Peyer's patch (tissue), 4 donors: ENCODE results near the gene SLC7A14. TPM values are rescaled to one million over a fixed set of nuclear protein-coding genes. Genes with fewer than 3 reads are reported as not detected.
A peak's percentile ranks its signal among the peaks of the same experiment; 100 is the strongest.

ENCODE experiments used
- DNase-seq, 3 donors: peaks; one replicate each; pipeline ENCODE4 v3.0.0-alpha.2; 2017 to 2019
- H3K27ac ChIP-seq, 4 donors: fragments of 200-600 bp; sonication (generic); one replicate each; pipeline ENCODE4 v1.5.1; 2016 to 2019
- H3K27me3 ChIP-seq, 2 donors: fragments of 200-600 bp; sonication (generic); one replicate each; pipeline ENCODE4 v1.5.1; 2019
- H3K36me3 ChIP-seq, 3 donors: fragments of 200-600 bp; sonication (generic); one replicate each; pipeline ENCODE4 v1.5.1; 2016 to 2019
- H3K4me1 ChIP-seq, 4 donors: fragments of 200-600 bp; sonication (generic); one replicate each; pipeline ENCODE4 v1.5.1; 2016 to 2019
- H3K4me3 ChIP-seq, 4 donors: fragments of 200-600 bp; sonication (generic); 1 replicate in 3 of 4; 2 replicates in 1 of 4; pipeline ENCODE4 v1.5.1; 2016 to 2019; ENCODE audit warnings: mild to moderate bottlenecking in 1 of 4
- H3K9me3 ChIP-seq, 4 donors: fragments of 200-600 bp; sonication (generic); one replicate each; pipeline ENCODE4 v1.5.1; 2016 to 2019; ENCODE audit warnings: mild to moderate bottlenecking in 1 of 4
- POLR2A ChIP-seq, 2 donors: fragments of 450-650 bp; IDR thresholded peaks; one replicate each; pipeline ENCODE4 v1.5.1; 2017; ENCODE audit warnings: antibody characterized with exemption in 2 of 2, mild to moderate bottlenecking in 2 of 2, moderate library complexity in 2 of 2
- total RNA-seq, 4 donors: library from RNA; depleted of rRNA; stranded (reverse); fragments of >200 nt; gene quantifications; one replicate each; pipeline ENCODE4 v1.1.0, GENCODE V29; 2016
- TF ChIP-seq, protein P1 (sequence below), 6 experiments: fragments of 450-650 bp in 4 of 6; fragments of 200-600 bp in 2 of 6; sonication (generic) in 1 of 6; IDR thresholded peaks; one replicate each; pipeline ENCODE4 v1.5.1; 2017 to 2019; ENCODE audit warnings: antibody characterized with exemption in 6 of 6, mild to moderate bottlenecking in 3 of 6, moderate library complexity in 1 of 6

The SLC7A14 gene
- total RNA-seq, 4 donors from 2014 or later, result 0.18 to 0.40 (median 0.38) TPM; not detected in 1

DNA sequence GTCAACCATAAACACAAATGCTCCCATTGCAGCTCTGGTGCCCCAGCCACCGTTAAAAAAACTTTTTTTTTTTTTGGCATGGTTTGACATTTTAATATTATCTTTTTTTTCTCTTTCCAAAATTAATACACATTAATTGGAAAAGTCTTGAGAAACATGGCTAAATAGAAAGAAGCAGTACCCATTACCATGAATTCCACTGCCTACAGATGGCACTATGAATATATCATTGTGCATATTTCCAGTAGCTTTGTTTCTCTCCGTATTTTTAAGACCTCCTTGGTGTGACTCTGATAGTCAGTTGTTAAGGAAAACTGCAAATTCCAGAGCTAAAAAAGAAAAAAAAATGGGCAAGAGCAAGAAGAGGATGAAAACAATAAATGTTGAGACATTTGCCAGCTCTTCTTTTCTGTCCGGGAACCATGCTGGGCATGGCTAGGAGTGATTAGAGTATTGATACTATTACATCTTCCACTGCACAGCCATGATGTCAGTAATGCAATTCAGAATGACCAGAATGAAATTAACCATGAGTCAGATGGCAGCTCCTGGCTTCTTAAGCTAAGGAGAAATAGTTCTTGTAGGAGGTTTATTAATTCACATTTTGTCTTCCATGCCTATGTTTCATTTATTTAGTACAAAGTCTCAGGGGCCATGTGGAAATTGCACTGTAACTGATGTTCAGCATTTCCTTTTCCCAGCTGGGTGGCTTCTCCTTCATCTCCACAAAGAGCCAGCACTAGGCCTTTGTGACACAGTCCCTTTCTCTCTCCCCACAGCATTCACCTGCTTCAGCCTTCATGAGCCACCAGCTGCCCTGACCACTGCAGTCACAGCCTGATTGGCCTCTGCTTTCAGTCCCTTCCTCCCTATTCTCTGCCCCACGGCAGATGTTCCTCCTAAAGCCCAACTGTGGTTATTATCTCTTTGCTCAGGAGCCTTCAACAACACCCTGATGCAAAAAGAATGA, 31.8 kb downstream of the SLC7A14 start:
- no peaks in the 10 kb centered on the region for H3K36me3 ChIP-seq
- H3K27me3 ChIP-seq, result no peaks in the 10 kb centered on the region
- TF ChIP-seq, protein P1, sequence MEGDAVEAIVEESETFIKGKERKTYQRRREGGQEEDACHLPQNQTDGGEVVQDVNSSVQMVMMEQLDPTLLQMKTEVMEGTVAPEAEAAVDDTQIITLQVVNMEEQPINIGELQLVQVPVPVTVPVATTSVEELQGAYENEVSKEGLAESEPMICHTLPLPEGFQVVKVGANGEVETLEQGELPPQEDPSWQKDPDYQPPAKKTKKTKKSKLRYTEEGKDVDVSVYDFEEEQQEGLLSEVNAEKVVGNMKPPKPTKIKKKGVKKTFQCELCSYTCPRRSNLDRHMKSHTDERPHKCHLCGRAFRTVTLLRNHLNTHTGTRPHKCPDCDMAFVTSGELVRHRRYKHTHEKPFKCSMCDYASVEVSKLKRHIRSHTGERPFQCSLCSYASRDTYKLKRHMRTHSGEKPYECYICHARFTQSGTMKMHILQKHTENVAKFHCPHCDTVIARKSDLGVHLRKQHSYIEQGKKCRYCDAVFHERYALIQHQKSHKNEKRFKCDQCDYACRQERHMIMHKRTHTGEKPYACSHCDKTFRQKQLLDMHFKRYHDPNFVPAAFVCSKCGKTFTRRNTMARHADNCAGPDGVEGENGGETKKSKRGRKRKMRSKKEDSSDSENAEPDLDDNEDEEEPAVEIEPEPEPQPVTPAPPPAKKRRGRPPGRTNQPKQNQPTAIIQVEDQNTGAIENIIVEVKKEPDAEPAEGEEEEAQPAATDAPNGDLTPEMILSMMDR (IDR thresholded peaks at IDR 0.05), result peak in 1 of 6 experiments; percentile 21
- TF ChIP-seq POLR2A (IDR thresholded peaks at IDR 0.05), result no peak
- H3K4me3 ChIP-seq, result no peak overlapping the region
- H3K9me3 ChIP-seq, result no peaks in the 10 kb centered on the region
- H3K4me1 ChIP-seq, result no peaks in the 10 kb centered on the region
- H3K27ac ChIP-seq, result no peak overlapping the region
- DNase-seq, result no peak

DNA sequence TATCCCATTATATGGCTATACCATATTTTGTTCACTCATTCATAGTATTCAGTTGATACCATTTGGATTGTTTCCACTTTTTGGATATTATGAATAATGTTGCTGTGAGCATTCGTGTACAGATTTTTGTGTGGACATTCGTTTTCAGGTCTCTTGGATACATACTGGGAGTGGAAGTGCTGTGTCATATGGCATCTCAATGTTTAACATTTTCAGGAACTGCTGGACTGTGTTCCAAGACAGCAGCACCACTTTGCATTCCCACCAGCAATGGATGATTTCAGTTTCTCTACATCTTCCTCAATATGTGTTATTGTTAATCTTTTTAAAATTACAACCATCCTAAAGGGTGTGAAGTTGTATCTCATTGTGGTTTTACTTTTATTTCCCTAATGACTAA, 34.6 kb downstream of the SLC7A14 start:
- Histone ChIP-seq H3K4me3 (no peak overlapping the region), H3K9me3 (no peaks in the 10 kb centered on the region), H3K4me1 (no peaks in the 10 kb centered on the region), H3K27ac (no peak overlapping the region), H3K36me3 (no peaks in the 10 kb centered on the region), H3K27me3 (no peaks in the 10 kb centered on the region)
- TF ChIP-seq, protein P1 (IDR thresholded peaks at IDR 0.05), result no peak
- no peak for TF ChIP-seq POLR2A (IDR thresholded peaks at IDR 0.05)
- DNase-seq, result no peak

DNA sequence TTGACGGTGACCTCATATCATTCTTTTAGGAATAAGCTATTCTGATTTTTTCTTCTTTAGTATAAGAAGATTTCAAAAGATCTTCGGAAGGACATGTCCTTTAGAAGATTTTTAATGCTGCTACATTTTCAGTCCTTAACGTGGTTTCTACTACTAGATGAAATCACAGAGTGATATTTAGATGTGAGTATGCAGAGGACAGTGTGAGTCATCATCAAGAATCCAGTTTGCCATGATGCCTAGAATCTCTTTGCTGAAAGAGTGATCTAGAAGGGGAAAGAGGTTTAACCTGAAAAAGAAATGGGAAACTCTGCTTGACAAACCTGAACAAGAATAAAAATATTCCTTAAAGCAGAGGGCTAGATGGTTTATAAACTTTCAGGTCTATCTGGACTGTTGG, 43.2 kb downstream of the SLC7A14 start:
- H3K36me3 ChIP-seq, result no peaks in the 10 kb centered on the region
- no peak overlapping the region for H3K4me3 ChIP-seq
- no peaks in the 10 kb centered on the region for H3K9me3 ChIP-seq
- TF ChIP-seq POLR2A (IDR thresholded peaks at IDR 0.05), result no peak
- TF ChIP-seq, protein P1 (IDR thresholded peaks at IDR 0.05), result no peak
- no peaks in the 10 kb centered on the region for H3K4me1 ChIP-seq
- DNase-seq, result no peak
- H3K27ac ChIP-seq, result no peak overlapping the region
- no peaks in the 10 kb centered on the region for H3K27me3 ChIP-seq

DNA sequence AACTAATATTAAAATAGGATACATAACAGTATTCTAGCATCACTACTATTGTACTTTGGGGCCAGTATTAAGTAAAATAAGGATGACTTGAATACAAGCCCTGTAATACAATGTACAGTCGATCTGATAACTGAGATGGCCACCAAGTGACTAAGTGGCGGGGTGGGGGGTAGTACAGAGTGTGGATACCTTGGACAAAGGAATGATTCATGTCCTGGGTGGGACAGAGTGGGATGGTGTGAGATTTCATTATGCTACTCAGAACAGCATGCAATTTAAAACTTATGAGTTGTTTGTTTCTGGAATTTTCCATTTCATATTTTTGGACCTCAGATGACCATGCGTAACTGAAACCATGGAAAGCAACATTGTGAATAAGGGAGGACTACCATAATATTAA, 46.0 kb downstream of the SLC7A14 start:
- TF ChIP-seq, protein P1 (IDR thresholded peaks at IDR 0.05), result no peak
- no peak for TF ChIP-seq POLR2A (IDR thresholded peaks at IDR 0.05)
- H3K36me3 ChIP-seq, result no peaks in the 10 kb centered on the region
- H3K9me3 ChIP-seq, result no peaks in the 10 kb centered on the region
- H3K4me3 ChIP-seq, result no peak overlapping the region
- H3K27me3 ChIP-seq, result no peaks in the 10 kb centered on the region
- DNase-seq, result no peak
- H3K27ac ChIP-seq, result no peak overlapping the region
- H3K4me1 ChIP-seq, result no peaks in the 10 kb centered on the region

DNA sequence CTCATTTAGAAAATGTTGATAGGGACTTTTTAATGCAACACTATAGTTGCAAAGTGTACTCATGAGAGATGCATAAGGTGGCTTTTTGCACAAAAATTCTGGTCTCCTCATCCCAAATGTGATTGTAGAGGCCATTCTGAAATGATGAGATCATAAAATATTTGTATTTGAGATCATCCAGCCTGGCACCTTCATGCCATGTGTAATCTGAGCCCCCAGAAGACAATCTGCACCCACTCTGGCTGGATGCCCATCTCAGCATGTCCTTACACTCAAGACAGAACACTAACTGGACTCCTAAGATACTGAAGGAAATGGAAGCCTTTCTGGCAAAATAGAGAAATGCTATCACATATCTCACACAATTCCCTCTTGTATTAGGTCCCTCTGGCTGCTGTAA, 49.2 kb downstream of the SLC7A14 start:
- no peak for TF ChIP-seq POLR2A (IDR thresholded peaks at IDR 0.05)
- TF ChIP-seq, protein P1 (IDR thresholded peaks at IDR 0.05), result no peak
- DNase-seq, result no peak
- no peak overlapping the region for H3K4me3 ChIP-seq
- no peak overlapping the region for H3K27ac ChIP-seq
- H3K27me3 ChIP-seq, result no peaks in the 10 kb centered on the region
- no peaks in the 10 kb centered on the region for H3K4me1 ChIP-seq
- no peaks in the 10 kb centered on the region for H3K9me3 ChIP-seq
- no peaks in the 10 kb centered on the region for H3K36me3 ChIP-seq
